GM12874 (cell line): ENCODE measurements around the gene LMBR1.

Source experiments
- TF ChIP-seq, protein P1 (sequence below): IDR thresholded peaks from 2 replicates; pipeline ENCODE4 v1.5.1; 2011; ENCODE audit warnings: low read depth, mild to moderate bottlenecking, control low read depth, low read length, moderate library complexity; ENCODE audit not compliant: insufficient read depth

The LMBR1 gene

DNA sequence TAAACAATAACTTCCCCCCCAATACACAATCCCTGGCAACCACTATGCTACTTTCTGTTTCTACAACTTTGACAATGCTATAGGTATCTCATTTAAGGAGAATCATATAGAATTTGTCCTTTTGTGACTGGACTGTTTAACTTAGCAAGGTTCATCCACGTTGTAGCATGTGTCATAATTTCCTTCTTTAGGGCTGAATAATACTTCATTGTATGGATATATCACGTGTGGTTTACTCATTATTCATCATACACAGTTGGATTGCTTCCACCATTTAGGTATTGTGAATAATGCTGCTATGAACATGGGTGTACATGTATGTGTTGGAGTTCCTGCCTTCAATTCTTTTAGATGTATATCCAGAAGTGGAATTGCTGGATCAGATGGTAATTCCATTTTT is 111.0 kb downstream of the LMBR1 start:
- TF ChIP-seq, protein P1, sequence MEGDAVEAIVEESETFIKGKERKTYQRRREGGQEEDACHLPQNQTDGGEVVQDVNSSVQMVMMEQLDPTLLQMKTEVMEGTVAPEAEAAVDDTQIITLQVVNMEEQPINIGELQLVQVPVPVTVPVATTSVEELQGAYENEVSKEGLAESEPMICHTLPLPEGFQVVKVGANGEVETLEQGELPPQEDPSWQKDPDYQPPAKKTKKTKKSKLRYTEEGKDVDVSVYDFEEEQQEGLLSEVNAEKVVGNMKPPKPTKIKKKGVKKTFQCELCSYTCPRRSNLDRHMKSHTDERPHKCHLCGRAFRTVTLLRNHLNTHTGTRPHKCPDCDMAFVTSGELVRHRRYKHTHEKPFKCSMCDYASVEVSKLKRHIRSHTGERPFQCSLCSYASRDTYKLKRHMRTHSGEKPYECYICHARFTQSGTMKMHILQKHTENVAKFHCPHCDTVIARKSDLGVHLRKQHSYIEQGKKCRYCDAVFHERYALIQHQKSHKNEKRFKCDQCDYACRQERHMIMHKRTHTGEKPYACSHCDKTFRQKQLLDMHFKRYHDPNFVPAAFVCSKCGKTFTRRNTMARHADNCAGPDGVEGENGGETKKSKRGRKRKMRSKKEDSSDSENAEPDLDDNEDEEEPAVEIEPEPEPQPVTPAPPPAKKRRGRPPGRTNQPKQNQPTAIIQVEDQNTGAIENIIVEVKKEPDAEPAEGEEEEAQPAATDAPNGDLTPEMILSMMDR = no peak

DNA sequence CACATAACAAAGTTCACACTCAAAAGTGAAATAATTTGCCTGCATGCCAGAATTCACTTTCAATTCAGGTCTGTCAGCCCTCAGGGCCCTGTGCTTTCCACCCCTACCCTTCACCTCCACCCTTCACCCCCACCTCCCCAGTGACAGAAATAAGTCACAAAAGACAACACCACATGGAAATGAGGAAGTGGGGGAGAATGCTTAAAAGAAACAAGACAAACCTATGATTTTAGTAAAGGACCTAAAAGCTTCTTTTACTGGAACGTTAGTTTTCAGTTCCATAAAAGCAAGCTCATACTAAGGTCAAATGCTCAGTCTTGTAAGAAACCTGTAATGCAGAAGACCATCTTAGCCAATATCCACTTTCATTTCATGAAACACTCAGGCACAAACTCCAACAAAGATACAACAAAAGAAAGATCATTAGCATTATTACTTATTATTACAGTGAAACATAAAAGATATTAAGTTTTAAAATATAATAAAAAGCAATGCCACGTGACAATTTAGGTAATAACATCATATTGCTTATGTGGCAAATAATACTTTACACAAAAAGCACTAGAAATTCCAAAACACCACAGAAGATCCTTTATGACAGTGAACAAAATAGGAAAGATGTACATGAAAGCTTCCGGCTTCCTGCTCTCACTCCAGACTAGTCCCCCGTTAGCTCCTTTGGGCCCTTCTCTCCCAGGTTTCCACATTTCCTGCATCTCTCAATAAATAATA is 112.1 kb downstream of the LMBR1 start:
- TF ChIP-seq, protein P1 = no peak

DNA sequence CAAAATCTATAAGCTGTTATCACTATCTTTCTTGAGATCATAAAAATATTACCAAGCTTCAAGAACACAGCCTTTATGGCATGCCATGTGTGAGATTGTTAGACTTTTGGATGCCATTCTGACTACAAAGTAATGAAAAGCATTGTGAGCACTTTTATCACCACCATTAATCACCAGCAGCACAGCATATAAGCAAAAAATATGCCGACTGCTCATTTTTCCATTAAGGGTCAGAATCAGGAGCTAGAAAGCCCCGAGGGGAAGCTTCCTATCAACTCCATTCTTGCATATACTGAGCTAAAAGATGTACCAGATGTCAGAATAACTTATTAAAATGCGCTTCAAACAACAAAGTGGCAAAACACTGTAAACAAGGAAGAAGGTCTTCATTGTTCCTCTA is 114.3 kb downstream of the LMBR1 start:
- TF ChIP-seq, protein P1 = no peak

DNA sequence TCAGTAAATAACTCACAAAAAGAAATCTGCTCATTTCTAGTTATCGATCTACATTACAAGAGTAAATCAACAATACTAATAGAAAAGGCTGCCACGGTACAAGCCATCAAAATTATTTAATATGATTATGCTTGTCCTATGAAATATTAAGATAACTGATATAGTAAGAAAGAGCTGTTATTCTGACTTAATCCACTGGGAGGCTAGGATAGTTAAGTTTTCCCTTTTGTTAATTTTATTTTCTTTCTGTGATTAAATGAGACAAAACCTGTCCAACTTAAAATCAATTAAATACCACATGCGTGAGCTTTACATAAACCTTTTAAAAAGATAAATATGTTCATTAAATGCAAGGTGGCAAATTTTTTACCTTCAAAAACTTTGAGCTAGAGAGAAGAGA is 114.8 kb downstream of the LMBR1 start:
- TF ChIP-seq, protein P1 = no peak

DNA sequence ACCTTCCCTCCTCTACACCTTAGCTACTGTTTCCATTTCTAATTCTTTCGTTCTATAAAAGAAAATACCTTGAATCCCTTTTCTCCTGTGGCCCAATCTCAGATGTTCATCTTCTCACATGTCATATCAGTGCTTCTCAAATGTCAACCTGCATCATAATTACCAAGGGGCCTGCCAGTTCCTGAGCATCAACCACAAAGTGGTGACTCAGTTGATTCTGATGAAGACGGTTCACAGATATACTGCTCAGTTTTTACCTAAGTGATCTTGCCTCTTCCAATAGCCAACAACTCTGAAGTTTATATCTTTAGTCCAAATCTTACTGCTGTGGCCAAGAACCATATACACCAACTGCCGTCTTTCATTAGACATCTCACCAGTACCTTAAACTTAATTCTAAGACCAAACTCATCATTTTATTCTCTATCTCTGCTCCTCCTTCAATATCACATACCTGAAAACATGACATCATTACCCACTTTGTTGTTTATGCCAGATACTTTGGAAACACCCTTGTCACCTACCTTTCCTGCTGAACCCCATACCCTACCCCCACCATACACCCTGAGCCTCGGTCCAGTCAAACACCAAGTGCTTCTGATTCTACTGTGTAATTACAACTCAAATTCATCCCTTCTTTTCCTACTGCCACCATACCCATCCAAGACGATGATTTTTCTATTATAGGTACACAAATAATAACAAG is 115.5 kb downstream of the LMBR1 start:
- TF ChIP-seq, protein P1 = no peak

DNA sequence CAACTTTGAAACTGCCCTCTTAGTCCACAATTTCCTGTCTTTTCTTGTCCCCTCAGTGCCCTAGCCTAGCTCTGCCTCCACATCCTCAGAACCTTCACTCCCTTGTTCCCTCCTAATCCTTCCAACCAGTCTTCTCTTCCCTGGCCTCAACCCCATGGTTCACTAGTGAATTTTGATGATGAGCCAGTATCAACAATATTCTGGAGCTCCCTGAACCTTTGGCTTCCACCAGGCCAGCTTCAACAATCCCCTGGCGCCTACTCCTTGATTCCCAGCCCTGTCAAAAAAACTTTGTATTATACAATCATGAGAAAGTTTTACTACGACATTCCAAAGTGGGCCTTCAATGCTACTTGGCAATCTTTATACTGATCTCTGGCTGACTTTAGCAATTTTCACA is 116.5 kb downstream of the LMBR1 start:
- TF ChIP-seq, protein P1 = no peak

DNA sequence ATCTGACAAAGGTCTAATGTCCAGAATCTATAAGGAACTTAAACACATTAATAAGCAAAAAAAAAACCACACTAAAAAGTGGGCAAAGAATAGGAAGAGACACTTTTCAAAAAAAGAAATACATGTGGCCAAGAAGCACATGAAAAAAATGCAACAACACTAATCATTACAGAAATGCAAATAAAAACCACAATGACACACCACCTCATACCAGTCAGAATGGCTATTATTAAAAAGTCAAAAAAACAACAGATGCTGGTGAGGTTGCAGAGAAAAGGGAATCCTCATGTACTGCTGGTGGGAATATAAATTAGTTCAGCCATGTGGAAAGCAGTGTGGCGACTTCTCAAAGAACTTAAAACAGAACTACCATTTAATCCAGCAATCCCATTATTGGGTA is 119.0 kb downstream of the LMBR1 start:
- TF ChIP-seq, protein P1 = no peak
